Tibial nerve (tissue), 4 donors: ENCODE measurements around the gene TAF10. TPM values are rescaled to one million over a fixed set of nuclear protein-coding genes. Genes with fewer than 3 reads are reported as not detected.

ENCODE experiments used
- DNase-seq, 2 donors: peaks; one replicate each; pipeline ENCODE4 v3.0.0-alpha.2; 2019; ENCODE audit warnings: low spot score in 2 of 2
- H3K27ac ChIP-seq, 4 donors: fragments of 200-600 bp; sonication (generic) in 3 of 4; one replicate each; pipeline ENCODE4 v1.5.1; 2017 to 2019; ENCODE audit warnings: mild to moderate bottlenecking in 1 of 4
- H3K27me3 ChIP-seq, 2 donors: fragments of 200-600 bp; sonication (generic) in 1 of 2; one replicate each; pipeline versions ENCODE4 v1.5.1 to v1.6.0; 2017 to 2019
- H3K36me3 ChIP-seq, 3 donors: fragments of 200-600 bp; sonication (generic); one replicate each; pipeline ENCODE4 v1.5.1; 2018 to 2019
- H3K4me1 ChIP-seq, 4 donors: fragments of 200-600 bp; sonication (generic) in 3 of 4; one replicate each; pipeline ENCODE4 v1.5.1; 2017 to 2019
- H3K4me3 ChIP-seq, 4 donors: fragments of 200-600 bp; sonication (generic) in 3 of 4; one replicate each; pipeline ENCODE4 v1.5.1; 2017 to 2019; ENCODE audit warnings: mild to moderate bottlenecking in 1 of 4, moderate library complexity in 1 of 4
- H3K9me3 ChIP-seq, 4 donors: fragments of 200-600 bp; sonication (generic) in 3 of 4; one replicate each; pipeline ENCODE4 v1.5.1; 2017 to 2019
- CTCF ChIP-seq, 5 experiments: fragments of 200-600 bp in 3 of 5; fragments of 450-650 bp in 2 of 5; sonication (generic) in 3 of 5; IDR thresholded peaks; one replicate each; pipeline ENCODE4 v1.5.1; 2016 to 2019; ENCODE audit warnings: antibody characterized with exemption in 5 of 5, mild to moderate bottlenecking in 3 of 5, moderate library complexity in 2 of 5
- EP300 ChIP-seq, 2 donors: sonication (generic); formaldehyde crosslinking; IDR thresholded peaks; one replicate each; pipeline ENCODE4 v1.6.1; 2017; ENCODE audit warnings: antibody characterized with exemption in 2 of 2, mild to moderate bottlenecking in 1 of 2
- POLR2A ChIP-seq, 2 donors: fragments of 450-650 bp; IDR thresholded peaks; one replicate each; pipeline ENCODE4 v1.6.1; 2017; ENCODE audit warnings: antibody characterized with exemption in 2 of 2, mild to moderate bottlenecking in 2 of 2, moderate library complexity in 2 of 2
- WGBS, 2 donors: methylation state at CpG; one replicate each; pipeline ENCODE4 v1.1.5; 2018; 5-methylcytosine and 5-hydroxymethylcytosine counted together
- total RNA-seq, 4 donors: library from RNA; depleted of rRNA; stranded (reverse); fragments of >200 nt; gene quantifications; one replicate each; pipeline ENCODE4 v1.1.0, GENCODE V29; 2016

TAF10 gene
- total RNA-seq, 4 donors from 2014 or later, result 148 to 235 (median 155) TPM

GRCh38 chr11:6599881-6600390 is 12.1 kb downstream of the TAF10 start:
- Histone ChIP-seq H3K27me3 (no peaks in the 10 kb centered on the region), H3K4me3 (no peak overlapping the region), H3K27ac (no peak overlapping the region), H3K36me3 (peaks cover 4 to 63% (median 10%) of the 10 kb centered on the region in 3 donors), H3K9me3 (no peaks in the 10 kb centered on the region), H3K4me1 (peaks cover 0 to 69% (median 24%) of the 10 kb centered on the region in 4 donors)
- DNase-seq, result peak in 1 of 2 donors; percentile 4
- 85 to 87% methylated on average over 2 of the region's 2 CpGs for WGBS, 2 donors
- TF ChIP-seq CTCF (IDR thresholded peaks at IDR 0.05) (no peak), EP300 (IDR thresholded peaks at IDR 0.05) (no peak), POLR2A (IDR thresholded peaks at IDR 0.05) (no peak)

- WGBS, 2 donors, result 90 to 94% methylated on average over 1 of the region's 1 CpG
- DNase-seq, result no peak
- no peak for TF ChIP-seq CTCF (IDR thresholded peaks at IDR 0.05)
- TF ChIP-seq POLR2A (IDR thresholded peaks at IDR 0.05), result no peak
- no peak for TF ChIP-seq EP300 (IDR thresholded peaks at IDR 0.05)
- Histone ChIP-seq H3K27me3 (no peaks in the 10 kb centered on the region), H3K4me1 (peaks cover 0 to 64% (median 20%) of the 10 kb centered on the region in 4 donors), H3K9me3 (no peaks in the 10 kb centered on the region), H3K4me3 (no peak overlapping the region), H3K36me3 (peaks cover 4 to 68% (median 10%) of the 10 kb centered on the region in 3 donors), H3K27ac (no peak overlapping the region)
Observed at GRCh38 chr11:6599449-6599848, 12.6 kb downstream of the TAF10 start.

GRCh38 chr11:6598555-6598954 is 13.5 kb downstream of the TAF10 start:
- peaks cover 4 to 73% (median 10%) of the 10 kb centered on the region in 3 donors for H3K36me3 ChIP-seq
- no peak for TF ChIP-seq POLR2A (IDR thresholded peaks at IDR 0.05)
- TF ChIP-seq CTCF (IDR thresholded peaks at IDR 0.05), result no peak
- TF ChIP-seq EP300 (IDR thresholded peaks at IDR 0.05), result no peak
- no peak overlapping the region for H3K4me3 ChIP-seq
- 90 to 93% methylated on average over 3 of the region's 3 CpGs for WGBS, 2 donors
- H3K27ac ChIP-seq, result no peak overlapping the region
- DNase-seq, result no peak
- no peaks in the 10 kb centered on the region for H3K27me3 ChIP-seq
- H3K9me3 ChIP-seq, result no peaks in the 10 kb centered on the region
- peaks cover 0 to 64% (median 20%) of the 10 kb centered on the region in 4 donors for H3K4me1 ChIP-seq

- peak in 1 of 2 donors; percentile 3 for DNase-seq
- 17 to 23% methylated on average over 5 of the region's 5 CpGs for WGBS, 2 donors
- Histone ChIP-seq H3K36me3 (peaks cover 4 to 80% (median 10%) of the 10 kb centered on the region in 3 donors), H3K4me1 (peaks cover 0 to 48% (median 8%) of the 10 kb centered on the region in 4 donors), H3K9me3 (no peaks in the 10 kb centered on the region), H3K27ac (peak overlapping the region in 2 of 4 donors; percentile 48 to 60), H3K4me3 (no peak overlapping the region), H3K27me3 (no peaks in the 10 kb centered on the region)
- TF ChIP-seq POLR2A (IDR thresholded peaks at IDR 0.05) (no peak), EP300 (IDR thresholded peaks at IDR 0.05) (no peak), CTCF (IDR thresholded peaks at IDR 0.05) (no peak)
Observed at GRCh38 chr11:6596239-6596877, 15.7 kb downstream of the TAF10 start.

- peak in 1 of 2 donors; percentile 3 for DNase-seq
Observed at GRCh38 chr11:6594142-6594768, 17.8 kb downstream of the TAF10 start.

More at GRCh38 chr11:6594142-6594768, 17.8 kb downstream of the TAF10 start:
- Histone ChIP-seq H3K27me3 (no peaks in the 10 kb centered on the region), H3K4me3 (no peak overlapping the region), H3K4me1 (peaks cover 0 to 31% (median 8%) of the 10 kb centered on the region in 4 donors), H3K27ac (no peak overlapping the region), H3K36me3 (peaks cover 0 to 59% (median 2%) of the 10 kb centered on the region in 3 donors), H3K9me3 (no peaks in the 10 kb centered on the region)
- TF ChIP-seq POLR2A (IDR thresholded peaks at IDR 0.05) (no peak), CTCF (IDR thresholded peaks at IDR 0.05) (no peak), EP300 (IDR thresholded peaks at IDR 0.05) (no peak)
- 77 to 78% methylated on average over 3 of the region's 3 CpGs for WGBS, 2 donors
